Gastrocnemius medialis (tissue), 4 donors: Measurements from ENCODE around the gene PRKCE. TPM values are rescaled to one million over a fixed set of nuclear protein-coding genes. Genes with fewer than 3 reads are reported as not detected.

ENCODE experiments used
- ATAC-seq, 2 donors: fragments of 150-250 bp; one replicate each; pipeline ENCODE4 v1.9.1; 2016
- DNase-seq, 2 donors: peaks; one replicate each; pipeline ENCODE4 v3.0.0-alpha.2; 2019
- H3K27ac ChIP-seq, 4 donors: fragments of 200-600 bp; sonication (generic); 1 replicate in 1 of 4; 2 replicates in 3 of 4; pipeline ENCODE4 v1.5.1; 2016 to 2018; ENCODE audit warnings: mild to moderate bottlenecking in 2 of 4, moderate library complexity in 1 of 4
- H3K27me3 ChIP-seq, 3 donors: fragments of 200-600 bp; sonication (generic) in 2 of 3; 1 replicate in 1 of 3; 2 replicates in 2 of 3; pipeline versions ENCODE4 v1.5.1 to v1.6.0; 2016 to 2019; ENCODE audit warnings: mild to moderate bottlenecking in 1 of 3, moderate library complexity in 1 of 3
- H3K36me3 ChIP-seq, 2 donors: fragments of 200-600 bp; sonication (generic) in 1 of 2; one replicate each; pipeline ENCODE4 v1.5.1; 2017 to 2018
- H3K4me1 ChIP-seq, 2 donors: fragments of 200-600 bp; sonication (generic) in 1 of 2; one replicate each; pipeline ENCODE4 v1.5.1; 2016 to 2017; ENCODE audit warnings: mild to moderate bottlenecking in 2 of 2
- H3K4me3 ChIP-seq, 4 donors: fragments of 200-600 bp; sonication (generic) in 3 of 4; 1 replicate in 1 of 4; 2 replicates in 3 of 4; pipeline ENCODE4 v1.5.1; 2016 to 2019; ENCODE audit warnings: mild to moderate bottlenecking in 2 of 4
- H3K9me3 ChIP-seq, 3 donors: fragments of 200-600 bp; sonication (generic) in 2 of 3; 1 replicate in 1 of 3; 2 replicates in 2 of 3; pipeline ENCODE4 v1.5.1; 2016 to 2019
- CTCF ChIP-seq, 5 experiments: fragments of 450-650 bp in 3 of 5; fragments of 200-600 bp in 2 of 5; sonication (generic) in 2 of 5; IDR thresholded peaks in 4 of 5; conservative IDR thresholded peaks in 1 of 5; 1 replicate in 4 of 5; 2 replicates in 1 of 5; pipeline ENCODE4 v1.5.1; 2016 to 2019; ENCODE audit warnings: antibody characterized with exemption in 5 of 5, mild to moderate bottlenecking in 3 of 5, moderate library complexity in 3 of 5
- POLR2A ChIP-seq, 2 donors: fragments of 450-650 bp; IDR thresholded peaks; one replicate each; pipeline ENCODE4 v1.6.1; 2017; ENCODE audit warnings: antibody characterized with exemption in 2 of 2, mild to moderate bottlenecking in 2 of 2, moderate library complexity in 2 of 2
- in situ Hi-C, 4 donors: fragments of 200-750 bp; cut with MboI; loops; one replicate each; pipeline versions ENCODE4 v1.15.0 to v1.8.0; 2017; ENCODE audit warnings: low sequenced_read_pairs in 4 of 4
- intact Hi-C: fragments of 100-400 bp; cut with DNase I; formaldehyde crosslinking; loops from one replicate; pipeline ENCODE4 v1.15.1; 2023; ENCODE audit warnings: low total_unique reads
- total RNA-seq, 4 donors: library from RNA; depleted of rRNA; stranded (reverse); fragments of >200 nt; gene quantifications; one replicate each; pipeline versions ENCODE4 v1.1.0 to v1.2.3, GENCODE V29; 2016

The PRKCE gene
- total RNA-seq, 4 donors from 2014 or later: 5.8 to 28.9 (median 11.8) TPM

GRCh38 chr2:45732436-45732835 is 81.0 kb downstream of the PRKCE start:
- no peaks in the 10 kb centered on the region for H3K36me3 ChIP-seq
- no peaks in the 10 kb centered on the region for H3K4me1 ChIP-seq
- ATAC-seq: no peak
- no peak for DNase-seq
- H3K4me3 ChIP-seq: no peak overlapping the region
- TF ChIP-seq POLR2A (IDR thresholded peaks at IDR 0.05) (no peak), CTCF (IDR thresholded peaks at IDR 0.05 in 4 of 5, conservative IDR thresholded peaks at IDR 0.05 in 1 of 5) (no peak)
- no peaks in the 10 kb centered on the region for H3K27me3 ChIP-seq
- H3K9me3 ChIP-seq: no peaks in the 10 kb centered on the region
- intact Hi-C loops: no loop called here
- H3K27ac ChIP-seq: no peak overlapping the region
- in situ Hi-C loops: no loop called here

GRCh38 chr2:45732946-45733345 is 81.5 kb downstream of the PRKCE start:
- H3K9me3 ChIP-seq: no peaks in the 10 kb centered on the region
- no peak for ATAC-seq
- no peak overlapping the region for H3K4me3 ChIP-seq
- H3K4me1 ChIP-seq: no peaks in the 10 kb centered on the region
- in situ Hi-C loops (no loop called here), intact Hi-C loops (no loop called here)
- TF ChIP-seq POLR2A (IDR thresholded peaks at IDR 0.05) (no peak), CTCF (IDR thresholded peaks at IDR 0.05 in 4 of 5, conservative IDR thresholded peaks at IDR 0.05 in 1 of 5) (no peak)
- H3K27me3 ChIP-seq: no peaks in the 10 kb centered on the region
- H3K36me3 ChIP-seq: no peaks in the 10 kb centered on the region
- no peak overlapping the region for H3K27ac ChIP-seq
- no peak for DNase-seq

- intact Hi-C loops: no loop called here
- DNase-seq (no peak), ATAC-seq (no peak)
- in situ Hi-C loops: no loop called here
- Histone ChIP-seq H3K27ac (no peak overlapping the region), H3K4me3 (no peak overlapping the region), H3K4me1 (no peaks in the 10 kb centered on the region), H3K27me3 (no peaks in the 10 kb centered on the region), H3K36me3 (no peaks in the 10 kb centered on the region), H3K9me3 (no peaks in the 10 kb centered on the region)
- no peak for TF ChIP-seq POLR2A (IDR thresholded peaks at IDR 0.05)
- TF ChIP-seq CTCF (IDR thresholded peaks at IDR 0.05 in 4 of 5, conservative IDR thresholded peaks at IDR 0.05 in 1 of 5): no peak
Measured at GRCh38 chr2:45734336-45734735, 82.9 kb downstream of the PRKCE start.

- no peaks in the 10 kb centered on the region for H3K4me1 ChIP-seq
- H3K27ac ChIP-seq: no peak overlapping the region
- TF ChIP-seq POLR2A (IDR thresholded peaks at IDR 0.05) (no peak), CTCF (IDR thresholded peaks at IDR 0.05 in 4 of 5, conservative IDR thresholded peaks at IDR 0.05 in 1 of 5) (no peak)
- no peaks in the 10 kb centered on the region for H3K9me3 ChIP-seq
- no peak for ATAC-seq
- in situ Hi-C loops: no loop called here
- no peaks in the 10 kb centered on the region for H3K27me3 ChIP-seq
- H3K36me3 ChIP-seq: no peaks in the 10 kb centered on the region
- no peak overlapping the region for H3K4me3 ChIP-seq
- intact Hi-C loops: no loop called here
- no peak for DNase-seq
Measured at GRCh38 chr2:45734952-45735351, 83.5 kb downstream of the PRKCE start.
